Lower leg skin (tissue), 3 donors: ENCODE results near the gene RRAGD.
"Not testable (repeated sequence)": the region's sequence is repeated elsewhere in the genome, so short reads cannot be mapped to it uniquely, and the experiment has no call there.

Source experiments
- CTCF ChIP-seq, 3 donors: fragments of 450-650 bp; IDR thresholded peaks; one replicate each; pipeline ENCODE4 v1.5.1; 2016; ENCODE audit warnings: antibody characterized with exemption in 3 of 3, mild to moderate bottlenecking in 3 of 3, moderate library complexity in 2 of 3
- POLR2A ChIP-seq, 2 donors: fragments of 450-650 bp; IDR thresholded peaks; one replicate each; pipeline ENCODE4 v1.6.1; 2016 to 2017; ENCODE audit warnings: antibody characterized with exemption in 2 of 2, mild to moderate bottlenecking in 1 of 2, moderate library complexity in 1 of 2

GRCh38 chr6:89397884-89398283 lies 14.2 kb downstream of the RRAGD start:
- not testable (repeated sequence) for TF ChIP-seq CTCF, POLR2A (IDR thresholded peaks at IDR 0.05)
